ENCODE results near the gene PUDP. TPM values are rescaled to one million over a fixed set of nuclear protein-coding genes. Genes with fewer than 3 reads are reported as not detected.
"Not testable (repeated sequence)": the region's sequence is repeated elsewhere in the genome, so short reads cannot be mapped to it uniquely, and the experiment has no call there.

The PUDP gene
- total RNA-seq, 2 experiments from 2014 or later: 16.3 to 16.4 TPM

GRCh38 chrX:7050271-7050670 lies 97.7 kb downstream of the PUDP start:
- Mint-ChIP-seq H3K36me3 (ENCODE audit: low read depth) (peaks cover 11% of the 10 kb centered on the region), H3K27ac (no peak overlapping the region), H3K9me3 (no peaks in the 10 kb centered on the region), H3K27me3 (no peaks in the 10 kb centered on the region), H3K4me3 (no peak overlapping the region), H3K4me1 (no peaks in the 10 kb centered on the region)
- ChIA-PET POLR2A (no interaction called here), CTCF (no interaction called here)
- no peak for DNase-seq

GRCh38 chrX:7047951-7048350 lies 100.0 kb downstream of the PUDP start:
- peaks cover 3% of the 10 kb centered on the region for H3K9me3 Mint-ChIP-seq
- H3K36me3 Mint-ChIP-seq (ENCODE audit: low read depth): peaks cover 11% of the 10 kb centered on the region
- no peaks in the 10 kb centered on the region for H3K4me1 Mint-ChIP-seq
- ChIA-PET CTCF (no interaction called here), POLR2A (no interaction called here)
- H3K27me3 Mint-ChIP-seq: no peaks in the 10 kb centered on the region
- H3K27ac Mint-ChIP-seq: no peak overlapping the region
- DNase-seq: no peak
- no peak overlapping the region for H3K4me3 Mint-ChIP-seq

GRCh38 chrX:7045238-7045955 lies 102.6 kb downstream of the PUDP start:
- no peak overlapping the region for H3K27ac Mint-ChIP-seq
- peaks cover 3% of the 10 kb centered on the region for H3K9me3 Mint-ChIP-seq
- POLR2A ChIA-PET: no interaction called here
- DNase-seq: no peak
- H3K27me3 Mint-ChIP-seq: no peaks in the 10 kb centered on the region
- no peaks in the 10 kb centered on the region for H3K4me1 Mint-ChIP-seq
- H3K36me3 Mint-ChIP-seq (ENCODE audit: low read depth): peaks cover 8% of the 10 kb centered on the region
- H3K4me3 Mint-ChIP-seq: no peak overlapping the region
- CTCF ChIA-PET: no interaction called here

GRCh38 chrX:7043796-7044433 lies 104.0 kb downstream of the PUDP start:
- H3K9me3 Mint-ChIP-seq; DNase-seq; H3K36me3 Mint-ChIP-seq (ENCODE audit: low read depth); CTCF ChIA-PET; H3K27ac Mint-ChIP-seq; POLR2A ChIA-PET; H3K4me3 Mint-ChIP-seq; H3K4me1 Mint-ChIP-seq; H3K27me3 Mint-ChIP-seq: not testable (repeated sequence)

- CTCF ChIA-PET: no interaction called here
- Mint-ChIP-seq H3K36me3 (ENCODE audit: low read depth) (no peaks in the 10 kb centered on the region), H3K27ac (no peak overlapping the region), H3K4me1 (no peaks in the 10 kb centered on the region), H3K27me3 (no peaks in the 10 kb centered on the region), H3K9me3 (no peaks in the 10 kb centered on the region), H3K4me3 (no peak overlapping the region)
- POLR2A ChIA-PET: no interaction called here
- no peak for DNase-seq
Observed at GRCh38 chrX:7028246-7028645, 119.7 kb downstream of the PUDP start.

- Mint-ChIP-seq H3K36me3 (ENCODE audit: low read depth) (no peaks in the 10 kb centered on the region), H3K27me3 (no peaks in the 10 kb centered on the region), H3K4me3 (no peak overlapping the region), H3K4me1 (no peaks in the 10 kb centered on the region), H3K9me3 (no peaks in the 10 kb centered on the region), H3K27ac (no peak overlapping the region)
- no peak for DNase-seq
- CTCF ChIA-PET: no interaction called here
- POLR2A ChIA-PET: no interaction called here
Observed at GRCh38 chrX:7027071-7027470, 120.9 kb downstream of the PUDP start.

- H3K36me3 Mint-ChIP-seq (ENCODE audit: low read depth); H3K4me3 Mint-ChIP-seq; H3K27ac Mint-ChIP-seq; H3K27me3 Mint-ChIP-seq; H3K9me3 Mint-ChIP-seq; POLR2A ChIA-PET; H3K4me1 Mint-ChIP-seq; DNase-seq; CTCF ChIA-PET: not testable (repeated sequence)
Observed at GRCh38 chrX:7026365-7026764, 121.6 kb downstream of the PUDP start.

GRCh38 chrX:7025471-7025870 lies 122.5 kb downstream of the PUDP start:
- ChIA-PET CTCF (no interaction called here), POLR2A (no interaction called here)
- no peak overlapping the region for H3K27ac Mint-ChIP-seq
- H3K4me3 Mint-ChIP-seq: no peak overlapping the region
- H3K27me3 Mint-ChIP-seq: no peaks in the 10 kb centered on the region
- H3K9me3 Mint-ChIP-seq: no peaks in the 10 kb centered on the region
- H3K36me3 Mint-ChIP-seq (ENCODE audit: low read depth): no peaks in the 10 kb centered on the region
- DNase-seq: no peak
- no peaks in the 10 kb centered on the region for H3K4me1 Mint-ChIP-seq

- Mint-ChIP-seq H3K4me3 (no peak overlapping the region), H3K27ac (no peak overlapping the region), H3K4me1 (no peaks in the 10 kb centered on the region), H3K9me3 (no peaks in the 10 kb centered on the region), H3K27me3 (no peaks in the 10 kb centered on the region), H3K36me3 (ENCODE audit: low read depth) (no peaks in the 10 kb centered on the region)
- DNase-seq: no peak
- ChIA-PET CTCF (no interaction called here), POLR2A (no interaction called here)
Observed at GRCh38 chrX:7024850-7025249, 123.1 kb downstream of the PUDP start.

GRCh38 chrX:7022996-7023395 lies 125.0 kb downstream of the PUDP start:
- DNase-seq; H3K27ac Mint-ChIP-seq; H3K36me3 Mint-ChIP-seq (ENCODE audit: low read depth); POLR2A ChIA-PET; H3K9me3 Mint-ChIP-seq; H3K27me3 Mint-ChIP-seq; CTCF ChIA-PET; H3K4me1 Mint-ChIP-seq; H3K4me3 Mint-ChIP-seq: not testable (repeated sequence)

GRCh38 chrX:7021991-7022390 lies 126.0 kb downstream of the PUDP start:
- no peaks in the 10 kb centered on the region for H3K36me3 Mint-ChIP-seq (ENCODE audit: low read depth)
- no peak for DNase-seq
- H3K9me3 Mint-ChIP-seq: no peaks in the 10 kb centered on the region
- CTCF ChIA-PET: no interaction called here
- H3K4me3 Mint-ChIP-seq: no peak overlapping the region
- H3K27ac Mint-ChIP-seq: no peak overlapping the region
- POLR2A ChIA-PET: no interaction called here
- no peaks in the 10 kb centered on the region for H3K27me3 Mint-ChIP-seq
- no peaks in the 10 kb centered on the region for H3K4me1 Mint-ChIP-seq

- no peaks in the 10 kb centered on the region for H3K9me3 Mint-ChIP-seq
- H3K36me3 Mint-ChIP-seq (ENCODE audit: low read depth): no peaks in the 10 kb centered on the region
- ChIA-PET POLR2A (no interaction called here), CTCF (no interaction called here)
- DNase-seq: no peak
- H3K27ac Mint-ChIP-seq: no peak overlapping the region
- H3K27me3 Mint-ChIP-seq: no peaks in the 10 kb centered on the region
- H3K4me3 Mint-ChIP-seq: no peak overlapping the region
- no peaks in the 10 kb centered on the region for H3K4me1 Mint-ChIP-seq
Observed at GRCh38 chrX:7019555-7019954, 128.4 kb downstream of the PUDP start.

- H3K27ac Mint-ChIP-seq; POLR2A ChIA-PET; H3K27me3 Mint-ChIP-seq; H3K9me3 Mint-ChIP-seq; H3K36me3 Mint-ChIP-seq (ENCODE audit: low read depth); H3K4me3 Mint-ChIP-seq; CTCF ChIA-PET; H3K4me1 Mint-ChIP-seq; DNase-seq: not testable (repeated sequence)
Observed at GRCh38 chrX:7012262-7012834, 135.6 kb downstream of the PUDP start.

- DNase-seq; H3K9me3 Mint-ChIP-seq; POLR2A ChIA-PET; CTCF ChIA-PET; H3K36me3 Mint-ChIP-seq (ENCODE audit: low read depth); H3K4me3 Mint-ChIP-seq; H3K27me3 Mint-ChIP-seq; H3K4me1 Mint-ChIP-seq; H3K27ac Mint-ChIP-seq: not testable (repeated sequence)
Observed at GRCh38 chrX:7010897-7011296, 137.1 kb downstream of the PUDP start.
